GM06990 (cell line): ENCODE results near the gene VPS72.
A peak's percentile ranks its signal among the peaks of the same experiment; 100 is the strongest.

Experiments
- DNase-seq: peaks from one replicate; pipeline ENCODE4 v3.0.0-alpha.2; 2011; ENCODE audit not compliant: insufficient read length; ENCODE audit errors: extremely low read depth
- H3K27me3 ChIP-seq: replicated peaks from 2 replicates; pipeline ENCODE4 v1.6.0; 2011; ENCODE audit warnings: low read length; ENCODE audit not compliant: control insufficient read depth, insufficient read depth
- H3K36me3 ChIP-seq: 2 replicates; pipeline ENCODE4 v1.5.1; 2011; ENCODE audit warnings: low read length; ENCODE audit not compliant: control insufficient read depth, insufficient read depth
- H3K4me3 ChIP-seq: replicated peaks from 2 replicates; pipeline ENCODE4 v1.5.1; 2011; ENCODE audit warnings: low read depth, mild to moderate bottlenecking, control low read depth, low read length
- TF ChIP-seq, protein P1 (sequence below): IDR thresholded peaks from 2 replicates; pipeline ENCODE4 v1.5.1; 2011; ENCODE audit warnings: low read length, control low read depth, mild to moderate bottlenecking, inconsistent platforms; ENCODE audit not compliant: insufficient read depth, poor library complexity, severe bottlenecking

VPS72 gene

DNA sequence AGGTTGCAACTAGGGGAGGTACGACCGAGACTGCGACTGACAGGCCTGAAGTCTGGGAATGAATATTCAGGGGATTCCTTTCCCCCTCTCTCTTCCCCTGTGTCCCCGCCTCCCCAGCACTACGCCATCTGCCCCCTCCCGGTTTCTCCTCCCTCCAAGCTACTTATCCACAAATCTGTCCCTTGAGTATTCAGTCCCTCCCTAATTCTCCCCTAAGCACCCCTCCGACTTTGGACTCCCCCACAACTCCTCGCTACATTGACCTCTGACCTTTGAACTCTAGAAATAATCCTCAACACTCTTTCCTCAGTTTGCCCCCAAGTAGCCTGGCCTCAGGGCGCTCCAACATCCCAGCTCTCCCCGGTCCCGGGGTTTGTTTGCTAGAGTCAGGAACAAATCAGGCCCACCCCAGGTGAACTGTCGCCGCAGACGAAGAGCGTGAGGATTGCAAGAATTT, 24.7 kb downstream of the VPS72 start:
- H3K27me3 ChIP-seq: no peaks in the 10 kb centered on the region
- TF ChIP-seq, protein P1, sequence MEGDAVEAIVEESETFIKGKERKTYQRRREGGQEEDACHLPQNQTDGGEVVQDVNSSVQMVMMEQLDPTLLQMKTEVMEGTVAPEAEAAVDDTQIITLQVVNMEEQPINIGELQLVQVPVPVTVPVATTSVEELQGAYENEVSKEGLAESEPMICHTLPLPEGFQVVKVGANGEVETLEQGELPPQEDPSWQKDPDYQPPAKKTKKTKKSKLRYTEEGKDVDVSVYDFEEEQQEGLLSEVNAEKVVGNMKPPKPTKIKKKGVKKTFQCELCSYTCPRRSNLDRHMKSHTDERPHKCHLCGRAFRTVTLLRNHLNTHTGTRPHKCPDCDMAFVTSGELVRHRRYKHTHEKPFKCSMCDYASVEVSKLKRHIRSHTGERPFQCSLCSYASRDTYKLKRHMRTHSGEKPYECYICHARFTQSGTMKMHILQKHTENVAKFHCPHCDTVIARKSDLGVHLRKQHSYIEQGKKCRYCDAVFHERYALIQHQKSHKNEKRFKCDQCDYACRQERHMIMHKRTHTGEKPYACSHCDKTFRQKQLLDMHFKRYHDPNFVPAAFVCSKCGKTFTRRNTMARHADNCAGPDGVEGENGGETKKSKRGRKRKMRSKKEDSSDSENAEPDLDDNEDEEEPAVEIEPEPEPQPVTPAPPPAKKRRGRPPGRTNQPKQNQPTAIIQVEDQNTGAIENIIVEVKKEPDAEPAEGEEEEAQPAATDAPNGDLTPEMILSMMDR: no peak
- H3K36me3 ChIP-seq: peaks cover 6% of the 10 kb centered on the region
- DNase-seq: no peak
- H3K4me3 ChIP-seq: peak overlapping the region; percentile 69

DNA sequence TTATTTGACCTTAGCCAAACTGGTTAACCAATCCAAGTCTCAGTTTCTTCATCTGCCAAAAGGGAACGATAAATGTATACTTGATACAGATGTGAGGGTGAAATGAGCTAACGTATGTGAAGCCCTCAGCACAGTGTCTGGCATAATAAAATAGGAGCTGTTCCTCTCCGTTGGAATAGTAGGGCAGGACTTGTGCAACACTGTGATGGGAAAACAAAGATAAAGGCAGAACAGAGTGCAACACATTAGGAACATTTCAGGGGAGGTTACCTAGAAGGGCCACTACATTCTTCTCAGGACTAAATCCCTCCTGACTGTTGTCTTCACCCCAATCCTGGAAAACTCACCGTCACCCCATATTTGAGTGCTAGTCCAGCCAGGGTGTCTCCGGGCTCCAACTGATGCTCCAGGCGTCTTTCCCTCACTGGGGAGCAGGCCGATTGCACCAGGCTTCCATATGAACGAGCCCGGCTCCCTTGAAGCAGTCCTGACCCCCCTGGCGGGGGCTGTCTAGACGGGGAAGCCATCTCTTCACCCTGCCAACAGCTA, 25.2 kb downstream of the VPS72 start:
- Histone ChIP-seq H3K36me3 (peaks cover 6% of the 10 kb centered on the region), H3K4me3 (peak overlapping the region; percentile 69), H3K27me3 (no peaks in the 10 kb centered on the region)
- no peak for DNase-seq
- TF ChIP-seq, protein P1: no peak

DNA sequence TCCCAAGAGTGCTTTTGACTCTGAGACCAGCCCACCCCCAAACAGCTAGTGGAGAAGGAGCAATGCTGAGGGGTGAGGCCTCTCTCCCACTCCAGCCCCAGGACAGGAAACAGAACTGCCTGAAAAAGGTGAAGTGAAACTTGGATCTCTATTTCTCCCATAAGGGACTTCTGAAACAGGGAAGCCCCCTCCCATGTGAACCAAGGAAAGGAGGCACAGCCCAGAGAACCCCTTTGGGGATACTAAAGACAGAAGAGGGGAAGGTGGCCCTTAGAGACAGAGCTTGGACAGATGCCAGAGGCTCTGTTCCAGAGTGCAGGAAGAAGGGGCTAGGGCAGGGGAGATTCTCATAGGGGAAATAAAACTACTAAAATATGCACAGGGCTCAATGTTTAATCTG, 30.6 kb downstream of the VPS72 start:
- peaks cover 2% of the 10 kb centered on the region; the same call in 1 of the 2 replicates for H3K36me3 ChIP-seq
- TF ChIP-seq, protein P1: no peak
- H3K27me3 ChIP-seq: no peaks in the 10 kb centered on the region
- DNase-seq: no peak
- H3K4me3 ChIP-seq: no peak overlapping the region

- no peaks in the 10 kb centered on the region for H3K27me3 ChIP-seq
- TF ChIP-seq, protein P1: no peak
- H3K36me3 ChIP-seq: peaks cover 2% of the 10 kb centered on the region; the same call in 1 of the 2 replicates
- no peak for DNase-seq
- no peak overlapping the region for H3K4me3 ChIP-seq
Observed at GRCh38 chr1:151158751-151159251, 31.2 kb downstream of the VPS72 start.

GRCh38 chr1:151158326-151158725, 31.7 kb downstream of the VPS72 start:
- H3K27me3 ChIP-seq: no peaks in the 10 kb centered on the region
- no peak for DNase-seq
- peaks cover 2% of the 10 kb centered on the region; the same call in 1 of the 2 replicates for H3K36me3 ChIP-seq
- TF ChIP-seq, protein P1: no peak
- no peak overlapping the region for H3K4me3 ChIP-seq
